Measurements from ENCODE around the gene ME1. TPM values are rescaled to one million over a fixed set of nuclear protein-coding genes. Genes with fewer than 3 reads are reported as not detected.

Gene ME1
- total RNA-seq, 1 experiment from 2014 or later, result 7.8 TPM

DNA sequence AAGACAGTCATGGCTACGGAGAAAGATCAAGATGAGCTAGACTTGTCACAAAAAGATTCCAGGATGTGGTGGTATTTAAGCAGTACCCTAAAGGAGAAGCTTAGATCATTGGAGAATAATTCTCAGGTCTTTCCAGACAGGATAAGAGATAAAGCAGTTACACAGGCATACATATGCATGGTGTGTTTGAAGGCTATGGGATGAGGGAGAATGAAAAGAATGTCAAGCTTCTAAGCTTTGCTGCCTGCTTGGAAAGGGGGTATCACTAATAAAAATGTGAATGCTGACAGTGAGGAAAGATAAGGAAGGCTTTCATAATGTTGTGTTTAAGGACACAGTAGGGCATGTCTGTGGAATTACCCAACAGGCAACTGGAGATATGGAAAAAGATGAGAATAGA lies 209.6 kb downstream of the ME1 start:
- Histone ChIP-seq H3K9me3 (ENCODE audit: control insufficient read depth, low read depth, low read length) (no peaks in the 10 kb centered on the region), H3K9ac (ENCODE audit: extremely low read depth, insufficient read length, low read length) (no peak overlapping the region), H2AFZ (ENCODE audit: low read length) (no peak overlapping the region), H4K20me1 (ENCODE audit: control insufficient read depth, insufficient read depth, insufficient read length) (no peaks in the 10 kb centered on the region), H2BK120ac (ENCODE audit: low read depth, low read length, poor library complexity, severe bottlenecking) (no peak overlapping the region), H3K4ac (ENCODE audit: low read depth, low read length) (no peak overlapping the region), H2AK5ac (ENCODE audit: insufficient read length, low read length) (no peak overlapping the region), H2BK20ac (ENCODE audit: low read depth, low read length, poor library complexity, severe bottlenecking) (no peak overlapping the region), H3K14ac (ENCODE audit: insufficient read depth, low read length) (no peak overlapping the region), H3K27ac (ENCODE audit: insufficient read length, low read depth, low read length) (no peak overlapping the region), H4K5ac (ENCODE audit: insufficient read length, low read depth, low read length) (no peak overlapping the region), H4K91ac (ENCODE audit: insufficient read length, low read depth, low read length) (no peak overlapping the region), H3K4me2 (ENCODE audit: insufficient read depth, insufficient read length, low read length) (no peak overlapping the region), H3K79me1 (ENCODE audit: insufficient read depth, low read depth, low read length, poor library complexity, severe bottlenecking) (no peaks in the 10 kb centered on the region), H3K23ac (ENCODE audit: insufficient read length, low read depth, low read length) (no peak overlapping the region), H3K4me1 (ENCODE audit: insufficient read depth, low read length) (no peaks in the 10 kb centered on the region), H4K8ac (replicated peaks; ENCODE audit: insufficient read length, low read depth, low read length) (no peak overlapping the region), H3K79me2 (ENCODE audit: insufficient read depth, low read length) (no peaks in the 10 kb centered on the region), H3T11ph (ENCODE audit: low read length) (no peak overlapping the region), H3K56ac (ENCODE audit: insufficient read length, low read depth, low read length) (no peak overlapping the region), H2BK5ac (ENCODE audit: insufficient read length, low read length) (no peak overlapping the region), H3K23me2 (ENCODE audit: insufficient read length, low read depth, low read length, poor library complexity, severe bottlenecking) (no peaks in the 10 kb centered on the region), H3K18ac (ENCODE audit: insufficient read length, low read depth, low read length) (no peak overlapping the region), H3K27me3 (ENCODE audit: insufficient read depth, low read length) (no peaks in the 10 kb centered on the region), H2BK12ac (ENCODE audit: insufficient read length, low read depth, low read length) (no peak overlapping the region), H2BK15ac (ENCODE audit: low read depth, low read length) (no peak overlapping the region)
- Mint-ChIP-seq H3K27ac (no peak overlapping the region), H3K4me3 (no peak overlapping the region), H3K27me3 (ENCODE audit: low read depth) (no peaks in the 10 kb centered on the region), H3K9me3 (no peaks in the 10 kb centered on the region), H3K4me1 (no peaks in the 10 kb centered on the region), H3K36me3 (ENCODE audit: insufficient read depth in 1 of 3, low read depth in 3 of 3) (no peaks in the 10 kb centered on the region)
- DNase-seq, result no peak
- TF ChIP-seq, protein P1, sequence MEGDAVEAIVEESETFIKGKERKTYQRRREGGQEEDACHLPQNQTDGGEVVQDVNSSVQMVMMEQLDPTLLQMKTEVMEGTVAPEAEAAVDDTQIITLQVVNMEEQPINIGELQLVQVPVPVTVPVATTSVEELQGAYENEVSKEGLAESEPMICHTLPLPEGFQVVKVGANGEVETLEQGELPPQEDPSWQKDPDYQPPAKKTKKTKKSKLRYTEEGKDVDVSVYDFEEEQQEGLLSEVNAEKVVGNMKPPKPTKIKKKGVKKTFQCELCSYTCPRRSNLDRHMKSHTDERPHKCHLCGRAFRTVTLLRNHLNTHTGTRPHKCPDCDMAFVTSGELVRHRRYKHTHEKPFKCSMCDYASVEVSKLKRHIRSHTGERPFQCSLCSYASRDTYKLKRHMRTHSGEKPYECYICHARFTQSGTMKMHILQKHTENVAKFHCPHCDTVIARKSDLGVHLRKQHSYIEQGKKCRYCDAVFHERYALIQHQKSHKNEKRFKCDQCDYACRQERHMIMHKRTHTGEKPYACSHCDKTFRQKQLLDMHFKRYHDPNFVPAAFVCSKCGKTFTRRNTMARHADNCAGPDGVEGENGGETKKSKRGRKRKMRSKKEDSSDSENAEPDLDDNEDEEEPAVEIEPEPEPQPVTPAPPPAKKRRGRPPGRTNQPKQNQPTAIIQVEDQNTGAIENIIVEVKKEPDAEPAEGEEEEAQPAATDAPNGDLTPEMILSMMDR (conservative IDR thresholded peaks at IDR 0.05), result no peak
- WGBS (ENCODE audit: extremely low coverage, insufficient read length, low lambda C conversion rate), result no CpG with 5 or more reads among the region's 1 CpG
